ENCODE results near the gene CLCN7.

GRCh38 chr16:1398351-1398750 lies 76.5 kb downstream of the CLCN7 start:
- no peak for TF ChIP-seq MAX (IDR thresholded peaks at IDR 0.05)
- TF ChIP-seq TAF1 (IDR thresholded peaks at IDR 0.05; ENCODE audit: low read depth) = no peak
- TF ChIP-seq CEBPB (IDR thresholded peaks at IDR 0.05) = no peak
- TF ChIP-seq YY1 (IDR thresholded peaks at IDR 0.05; ENCODE audit: low read depth) = no peak
- no peak for TF ChIP-seq ZBTB7A (IDR thresholded peaks at IDR 0.05; ENCODE audit: low read depth)
- TF ChIP-seq TCF12 (IDR thresholded peaks at IDR 0.05; ENCODE audit: low read depth) = no peak
- no peak for TF ChIP-seq EGR1 (IDR thresholded peaks at IDR 0.05)
- no peak for TF ChIP-seq EP300 (IDR thresholded peaks at IDR 0.05; ENCODE audit: borderline replicate concordance)
- no peak for TF ChIP-seq REST (IDR thresholded peaks at IDR 0.05; ENCODE audit: low read depth)
- no peak for TF ChIP-seq RAD21 (IDR thresholded peaks at IDR 0.05; ENCODE audit: low read depth)
- no peak for TF ChIP-seq NFIC (IDR thresholded peaks at IDR 0.05)

Measured in Ishikawa (cell line).